ENCODE data around the gene FGD3. TPM values are rescaled to one million over a fixed set of nuclear protein-coding genes. Genes with fewer than 3 reads are reported as not detected.
"Not testable (repeated sequence)": the region's sequence is repeated elsewhere in the genome, so short reads cannot be mapped to it uniquely, and the experiment has no call there.

FGD3 gene
- total RNA-seq, 1 donor from 2014 or later, result 1.8 TPM

DNA sequence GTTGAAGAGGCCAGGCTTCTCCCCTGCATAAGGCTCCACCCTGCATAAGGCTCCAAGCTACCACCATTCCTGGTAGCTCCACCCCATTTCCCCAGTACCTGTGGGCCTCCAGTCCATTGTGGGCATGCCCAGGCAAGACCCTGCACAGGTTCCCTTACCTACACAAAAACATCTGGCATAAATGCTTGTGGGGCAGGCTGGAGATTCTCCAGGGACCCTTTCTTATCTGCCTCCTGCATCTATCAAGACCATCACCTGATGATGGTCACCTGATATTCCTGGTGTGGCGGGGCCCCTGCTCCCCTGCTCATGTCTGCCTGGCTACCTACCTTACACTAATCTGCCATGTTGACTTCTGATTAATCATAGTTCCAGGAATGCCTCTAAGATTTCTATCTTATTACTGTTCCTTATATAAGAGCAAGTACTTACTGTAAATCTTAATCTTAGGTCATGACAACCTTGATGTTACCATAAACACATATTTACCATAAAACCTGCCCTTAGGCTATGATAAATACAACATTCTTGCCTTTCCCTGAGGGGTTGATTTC lies 41.0 kb downstream of the FGD3 start:
- H3K36me3 ChIP-seq, result no peaks in the 10 kb centered on the region
- H3K9me3 ChIP-seq (replicated peaks), result peaks cover 22% of the 10 kb centered on the region
- H3K4me3 ChIP-seq, result no peak overlapping the region
- no peaks in the 10 kb centered on the region for H3K27me3 ChIP-seq (ENCODE audit: low read depth)
- TF ChIP-seq, protein P1, sequence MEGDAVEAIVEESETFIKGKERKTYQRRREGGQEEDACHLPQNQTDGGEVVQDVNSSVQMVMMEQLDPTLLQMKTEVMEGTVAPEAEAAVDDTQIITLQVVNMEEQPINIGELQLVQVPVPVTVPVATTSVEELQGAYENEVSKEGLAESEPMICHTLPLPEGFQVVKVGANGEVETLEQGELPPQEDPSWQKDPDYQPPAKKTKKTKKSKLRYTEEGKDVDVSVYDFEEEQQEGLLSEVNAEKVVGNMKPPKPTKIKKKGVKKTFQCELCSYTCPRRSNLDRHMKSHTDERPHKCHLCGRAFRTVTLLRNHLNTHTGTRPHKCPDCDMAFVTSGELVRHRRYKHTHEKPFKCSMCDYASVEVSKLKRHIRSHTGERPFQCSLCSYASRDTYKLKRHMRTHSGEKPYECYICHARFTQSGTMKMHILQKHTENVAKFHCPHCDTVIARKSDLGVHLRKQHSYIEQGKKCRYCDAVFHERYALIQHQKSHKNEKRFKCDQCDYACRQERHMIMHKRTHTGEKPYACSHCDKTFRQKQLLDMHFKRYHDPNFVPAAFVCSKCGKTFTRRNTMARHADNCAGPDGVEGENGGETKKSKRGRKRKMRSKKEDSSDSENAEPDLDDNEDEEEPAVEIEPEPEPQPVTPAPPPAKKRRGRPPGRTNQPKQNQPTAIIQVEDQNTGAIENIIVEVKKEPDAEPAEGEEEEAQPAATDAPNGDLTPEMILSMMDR (IDR thresholded peaks at IDR 0.05; ENCODE audit: borderline replicate concordance), result no peak
- intact Hi-C loops (cut with micrococcal nuclease), result no loop called here
- DNase-seq, result no peak
- H3K4me1 ChIP-seq, result no peaks in the 10 kb centered on the region
- no peak overlapping the region for H3K27ac ChIP-seq (replicated peaks)

DNA sequence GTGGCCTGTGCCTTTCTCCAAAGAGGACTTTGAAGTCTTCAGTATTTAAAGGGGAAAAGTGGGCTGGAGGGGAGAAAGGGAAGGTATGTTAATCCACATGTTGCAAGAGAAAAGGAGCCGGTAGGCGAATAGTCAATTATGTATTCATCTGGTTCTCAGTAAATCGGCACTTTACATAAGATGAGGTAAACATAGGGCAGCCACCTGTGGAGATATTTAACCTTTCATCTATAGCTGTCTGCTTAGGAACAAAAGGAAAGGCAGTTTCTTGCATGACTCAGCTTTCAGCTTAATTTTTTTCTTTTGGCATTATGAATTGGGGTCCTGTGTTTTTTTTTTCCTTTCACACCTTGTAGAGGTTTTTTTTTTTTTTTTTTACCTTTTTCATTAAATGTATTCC lies 42.2 kb downstream of the FGD3 start:
- Histone ChIP-seq H3K4me3 (no peak overlapping the region), H3K27me3 (ENCODE audit: low read depth) (no peaks in the 10 kb centered on the region), H3K9me3 (replicated peaks) (peaks cover 10% of the 10 kb centered on the region), H3K36me3 (no peaks in the 10 kb centered on the region), H3K4me1 (no peaks in the 10 kb centered on the region), H3K27ac (replicated peaks) (no peak overlapping the region)
- TF ChIP-seq, protein P1 (IDR thresholded peaks at IDR 0.05; ENCODE audit: borderline replicate concordance), result no peak
- DNase-seq, result no peak
- intact Hi-C loops (cut with micrococcal nuclease), result no loop called here

DNA sequence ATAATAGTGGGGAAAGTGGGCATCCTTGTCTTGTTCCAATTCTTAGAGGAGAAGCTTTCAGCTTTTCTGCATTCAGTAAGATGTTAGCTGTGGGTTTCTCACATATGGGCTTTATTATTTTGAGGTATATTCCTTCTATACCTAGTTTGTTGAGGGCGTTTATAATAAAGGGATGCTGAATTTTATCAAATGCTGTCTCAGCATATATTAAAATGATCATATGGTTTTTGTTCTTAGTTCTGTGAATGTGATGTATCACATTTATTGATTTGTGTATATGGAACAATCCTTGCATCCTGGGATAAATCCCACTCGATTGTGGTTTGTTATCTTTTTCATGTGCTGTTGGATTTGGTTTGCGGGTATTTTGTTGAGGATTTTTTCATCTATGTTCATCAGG lies 43.1 kb downstream of the FGD3 start:
- intact Hi-C loops (cut with micrococcal nuclease), result no loop called here
- TF ChIP-seq, protein P1 (IDR thresholded peaks at IDR 0.05; ENCODE audit: borderline replicate concordance), result no peak

DNA sequence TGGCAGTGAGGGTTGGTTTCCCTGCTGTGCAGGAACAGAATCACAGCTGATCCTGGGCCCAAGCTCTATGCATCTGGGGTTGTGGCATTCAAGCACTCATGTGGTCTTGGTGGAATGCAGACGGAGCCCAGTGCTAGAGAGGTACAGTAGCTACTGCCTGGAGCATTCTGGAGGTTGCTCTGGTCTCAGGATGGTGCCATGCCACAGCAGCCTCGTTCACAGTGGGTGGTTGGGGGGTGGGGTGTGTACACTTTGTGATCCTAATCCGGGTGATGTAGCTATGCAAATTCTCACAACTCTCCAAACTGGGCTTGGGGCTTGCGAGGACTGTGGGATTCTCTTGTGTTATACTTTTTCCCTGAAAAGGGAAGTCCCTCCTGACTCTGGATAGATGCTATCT lies 45.2 kb downstream of the FGD3 start:
- Histone ChIP-seq H3K36me3 (no peaks in the 10 kb centered on the region), H3K9me3 (replicated peaks) (peaks cover 11% of the 10 kb centered on the region), H3K27me3 (ENCODE audit: low read depth) (no peaks in the 10 kb centered on the region), H3K4me3 (no peak overlapping the region), H3K27ac (replicated peaks) (no peak overlapping the region), H3K4me1 (no peaks in the 10 kb centered on the region)
- no peak for DNase-seq
- TF ChIP-seq, protein P1 (IDR thresholded peaks at IDR 0.05; ENCODE audit: borderline replicate concordance), result no peak
- intact Hi-C loops (cut with micrococcal nuclease), result no loop called here

More for the DNA sequence above, 43.1 kb downstream of the FGD3 start:
- no peak overlapping the region for H3K27ac ChIP-seq (replicated peaks)
- H3K4me3 ChIP-seq, result no peak overlapping the region
- peaks cover 4% of the 10 kb centered on the region for H3K9me3 ChIP-seq (replicated peaks)
- no peaks in the 10 kb centered on the region for H3K36me3 ChIP-seq
- no peaks in the 10 kb centered on the region for H3K27me3 ChIP-seq (ENCODE audit: low read depth)
- no peak for DNase-seq
- no peaks in the 10 kb centered on the region for H3K4me1 ChIP-seq

DNA sequence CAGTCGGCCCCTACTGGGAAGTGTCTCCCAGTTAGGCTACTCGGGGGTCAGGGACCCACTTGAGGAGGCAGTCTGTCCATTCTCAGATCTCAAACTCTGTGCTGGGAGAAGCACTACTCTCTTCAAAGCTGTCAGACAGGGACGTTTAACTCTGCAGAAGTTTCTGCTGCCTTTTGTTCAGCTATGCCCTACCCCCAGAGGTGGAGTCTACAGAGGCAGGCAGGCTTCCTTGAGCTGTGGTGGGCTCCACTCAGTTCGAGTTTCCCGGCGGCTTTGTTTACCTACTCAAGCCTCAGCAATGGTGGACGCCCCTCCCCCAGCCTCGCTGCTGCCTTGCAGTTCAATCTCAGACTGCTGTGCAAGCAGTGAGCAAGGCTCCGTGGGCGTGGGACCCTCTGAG lies 51.5 kb downstream of the FGD3 start:
- H3K36me3 ChIP-seq; H3K27me3 ChIP-seq (ENCODE audit: low read depth); H3K4me3 ChIP-seq; H3K27ac ChIP-seq (replicated peaks); H3K4me1 ChIP-seq; DNase-seq; intact Hi-C loops (cut with micrococcal nuclease): not testable (repeated sequence)
- H3K9me3 ChIP-seq (replicated peaks), result peaks cover 21% of the 10 kb centered on the region

DNA sequence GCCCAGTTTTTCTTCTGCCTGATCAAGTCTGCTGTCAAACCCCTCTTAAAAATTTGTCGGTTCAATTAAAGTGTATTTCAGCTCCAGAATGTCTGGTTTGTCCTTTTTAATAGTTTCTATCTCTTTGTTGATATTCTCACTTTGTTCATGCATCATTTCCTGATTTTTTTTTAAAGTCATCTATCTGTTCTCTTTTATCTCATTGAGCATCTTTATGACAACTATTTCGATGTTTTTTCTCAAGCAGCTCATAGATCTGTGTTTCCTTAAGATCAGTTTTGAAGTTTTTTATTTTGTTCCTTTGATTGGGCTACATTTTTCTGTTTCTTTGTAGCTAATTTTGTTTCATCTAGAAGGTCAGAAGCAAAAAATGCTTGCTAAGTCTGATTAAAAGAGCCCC lies 53.7 kb downstream of the FGD3 start:
- no peak overlapping the region for H3K27ac ChIP-seq (replicated peaks)
- H3K27me3 ChIP-seq (ENCODE audit: low read depth), result peaks cover 5% of the 10 kb centered on the region
- peaks cover 4% of the 10 kb centered on the region for H3K4me1 ChIP-seq
- H3K4me3 ChIP-seq, result no peak overlapping the region
- H3K9me3 ChIP-seq (replicated peaks), result peaks cover 21% of the 10 kb centered on the region
- DNase-seq, result no peak
- TF ChIP-seq, protein P1 (IDR thresholded peaks at IDR 0.05; ENCODE audit: borderline replicate concordance), result no peak
- intact Hi-C loops (cut with micrococcal nuclease), result no loop called here
- H3K36me3 ChIP-seq, result peaks cover 4% of the 10 kb centered on the region

All from left ventricle myocardium inferior (tissue), 1 donor.